Measurements from ENCODE around the gene ISOC1.

ISOC1 gene

GRCh38 chr5:129133553-129133952 is 39.0 kb downstream of the ISOC1 start:
- no peaks in the 10 kb centered on the region for H3K36me3 ChIP-seq (ENCODE audit: control insufficient read depth, insufficient read depth, low read length)
- no peaks in the 10 kb centered on the region for H3K27me3 ChIP-seq (ENCODE audit: control insufficient read depth, insufficient read depth, low read length)
- no peak overlapping the region for H3K4me3 ChIP-seq (ENCODE audit: low read depth, low read length)
- H3K9me3 ChIP-seq (ENCODE audit: control insufficient read depth, insufficient read depth, low read length): no peaks in the 10 kb centered on the region
- no peak overlapping the region for H3K27ac ChIP-seq (ENCODE audit: low read depth, low read length)
- no peak overlapping the region for H3K9ac ChIP-seq (ENCODE audit: low read depth, low read length)
- H3K4me1 ChIP-seq (ENCODE audit: control insufficient read depth, insufficient read depth, low read length): peaks cover 6% of the 10 kb centered on the region; the same call in 1 of the 2 replicates

- Histone ChIP-seq H3K36me3 (ENCODE audit: control insufficient read depth, insufficient read depth, low read length) (no peaks in the 10 kb centered on the region), H3K27ac (ENCODE audit: low read depth, low read length) (no peak overlapping the region), H3K9me3 (ENCODE audit: control insufficient read depth, insufficient read depth, low read length) (no peaks in the 10 kb centered on the region), H3K4me1 (ENCODE audit: control insufficient read depth, insufficient read depth, low read length) (peaks cover 6% of the 10 kb centered on the region; the same call in 1 of the 2 replicates), H3K9ac (ENCODE audit: low read depth, low read length) (no peak overlapping the region), H3K27me3 (ENCODE audit: control insufficient read depth, insufficient read depth, low read length) (no peaks in the 10 kb centered on the region), H3K4me3 (ENCODE audit: low read depth, low read length) (no peak overlapping the region)
These were observed 41.1 kb downstream of the ISOC1 start for GRCh38 chr5:129135633-129136032.

- no peaks in the 10 kb centered on the region for H3K36me3 ChIP-seq (ENCODE audit: control insufficient read depth, insufficient read depth, low read length)
- H3K27ac ChIP-seq (ENCODE audit: low read depth, low read length): no peak overlapping the region
- peaks cover 6% of the 10 kb centered on the region; the same call in 1 of the 2 replicates for H3K4me1 ChIP-seq (ENCODE audit: control insufficient read depth, insufficient read depth, low read length)
These were observed 43.1 kb downstream of the ISOC1 start for GRCh38 chr5:129137637-129138036.

GRCh38 chr5:129141078-129141477 is 46.5 kb downstream of the ISOC1 start:
- H3K9me3 ChIP-seq (ENCODE audit: control insufficient read depth, insufficient read depth, low read length): no peaks in the 10 kb centered on the region
- H3K4me1 ChIP-seq (ENCODE audit: control insufficient read depth, insufficient read depth, low read length): no peaks in the 10 kb centered on the region
- no peak overlapping the region for H3K4me3 ChIP-seq (ENCODE audit: low read depth, low read length)
- H3K9ac ChIP-seq (ENCODE audit: low read depth, low read length): no peak overlapping the region
- H3K27ac ChIP-seq (ENCODE audit: low read depth, low read length): no peak overlapping the region
- no peaks in the 10 kb centered on the region for H3K27me3 ChIP-seq (ENCODE audit: control insufficient read depth, insufficient read depth, low read length)
- H3K36me3 ChIP-seq (ENCODE audit: control insufficient read depth, insufficient read depth, low read length): no peaks in the 10 kb centered on the region

More at GRCh38 chr5:129137637-129138036, 43.1 kb downstream of the ISOC1 start:
- no peak overlapping the region for H3K9ac ChIP-seq (ENCODE audit: low read depth, low read length)
- H3K4me3 ChIP-seq (ENCODE audit: low read depth, low read length): no peak overlapping the region
- H3K9me3 ChIP-seq (ENCODE audit: control insufficient read depth, insufficient read depth, low read length): no peaks in the 10 kb centered on the region
- no peaks in the 10 kb centered on the region for H3K27me3 ChIP-seq (ENCODE audit: control insufficient read depth, insufficient read depth, low read length)

- H3K36me3 ChIP-seq (ENCODE audit: control insufficient read depth, insufficient read depth, low read length): no peaks in the 10 kb centered on the region
- H3K27ac ChIP-seq (ENCODE audit: low read depth, low read length): no peak overlapping the region
- H3K9me3 ChIP-seq (ENCODE audit: control insufficient read depth, insufficient read depth, low read length): no peaks in the 10 kb centered on the region
- no peaks in the 10 kb centered on the region for H3K4me1 ChIP-seq (ENCODE audit: control insufficient read depth, insufficient read depth, low read length)
- no peaks in the 10 kb centered on the region for H3K27me3 ChIP-seq (ENCODE audit: control insufficient read depth, insufficient read depth, low read length)
- H3K4me3 ChIP-seq (ENCODE audit: low read depth, low read length): no peak overlapping the region
- H3K9ac ChIP-seq (ENCODE audit: low read depth, low read length): no peak overlapping the region
These were observed 47.1 kb downstream of the ISOC1 start for GRCh38 chr5:129141696-129142095.

- no peaks in the 10 kb centered on the region for H3K27me3 ChIP-seq (ENCODE audit: control insufficient read depth, insufficient read depth, low read length)
- no peak overlapping the region for H3K9ac ChIP-seq (ENCODE audit: low read depth, low read length)
- no peaks in the 10 kb centered on the region for H3K9me3 ChIP-seq (ENCODE audit: control insufficient read depth, insufficient read depth, low read length)
- no peak overlapping the region for H3K27ac ChIP-seq (ENCODE audit: low read depth, low read length)
- H3K4me3 ChIP-seq (ENCODE audit: low read depth, low read length): no peak overlapping the region
- H3K36me3 ChIP-seq (ENCODE audit: control insufficient read depth, insufficient read depth, low read length): no peaks in the 10 kb centered on the region
- H3K4me1 ChIP-seq (ENCODE audit: control insufficient read depth, insufficient read depth, low read length): no peaks in the 10 kb centered on the region
These were observed 61.3 kb downstream of the ISOC1 start for GRCh38 chr5:129155876-129156275.

GRCh38 chr5:129161830-129162229 is 67.3 kb downstream of the ISOC1 start:
- Histone ChIP-seq H3K4me3 (ENCODE audit: low read depth, low read length) (no peak overlapping the region), H3K27ac (ENCODE audit: low read depth, low read length) (no peak overlapping the region), H3K9ac (ENCODE audit: low read depth, low read length) (no peak overlapping the region), H3K36me3 (ENCODE audit: control insufficient read depth, insufficient read depth, low read length) (no peaks in the 10 kb centered on the region), H3K9me3 (ENCODE audit: control insufficient read depth, insufficient read depth, low read length) (no peaks in the 10 kb centered on the region), H3K27me3 (ENCODE audit: control insufficient read depth, insufficient read depth, low read length) (no peaks in the 10 kb centered on the region), H3K4me1 (ENCODE audit: control insufficient read depth, insufficient read depth, low read length) (no peaks in the 10 kb centered on the region)

All from HUES48 (cell line).